Mesendoderm (in vitro differentiated cells): Measurements from ENCODE around the gene RHOA.
"Not testable (repeated sequence)": the region's sequence is repeated elsewhere in the genome, so short reads cannot be mapped to it uniquely, and the experiment has no call there.

ENCODE experiments used
- DNase-seq: peaks from one replicate; pipeline ENCODE4 v3.0.0; 2013
- H2AK5ac ChIP-seq: 2 replicates; pipeline ENCODE4 v1.6.1; 2013; ENCODE audit warnings: low read length, inconsistent platforms
- H2BK120ac ChIP-seq: 2 replicates; pipeline ENCODE4 v1.6.1; 2013; ENCODE audit warnings: low read depth, mild to moderate bottlenecking, low read length, moderate library complexity, mixed read lengths
- H2BK15ac ChIP-seq: replicated peaks from 2 replicates; pipeline ENCODE4 v1.6.1; 2013; ENCODE audit warnings: low read depth, mild to moderate bottlenecking, moderate library complexity
- H2BK5ac ChIP-seq: 2 replicates; pipeline ENCODE4 v1.6.1; 2013; ENCODE audit warnings: low read length, inconsistent platforms
- H3K18ac ChIP-seq: 2 replicates; pipeline ENCODE4 v1.6.1; 2013; ENCODE audit warnings: mild to moderate bottlenecking, low read length, mixed read lengths
- H3K23ac ChIP-seq: one replicate; pipeline ENCODE4 v1.6.1; 2013; ENCODE audit warnings: low read length
- H3K27ac ChIP-seq: 2 replicates; pipeline ENCODE4 v1.5.1; 2013; ENCODE audit warnings: low read depth, mild to moderate bottlenecking, inconsistent platforms, low read length, moderate library complexity
- H3K27me3 ChIP-seq: 2 replicates; pipeline ENCODE4 v1.6.1; 2013; ENCODE audit warnings: low read length, control low read depth, mild to moderate bottlenecking, inconsistent platforms; ENCODE audit not compliant: insufficient read depth, poor library complexity
- H3K36me3 ChIP-seq: 2 replicates; pipeline ENCODE4 v1.6.1; 2013; ENCODE audit warnings: low read length, inconsistent platforms; ENCODE audit not compliant: control insufficient read depth, insufficient read depth
- H3K4ac ChIP-seq: one replicate; pipeline ENCODE4 v1.6.1; 2013; ENCODE audit warnings: low read depth, mild to moderate bottlenecking, low read length, moderate library complexity
- H3K4me1 ChIP-seq: 2 replicates; pipeline ENCODE4 v1.6.1; 2013; ENCODE audit warnings: low read depth, low read length, inconsistent platforms; ENCODE audit not compliant: control insufficient read depth
- H3K4me2 ChIP-seq: 2 replicates; pipeline ENCODE4 v1.6.1; 2013; ENCODE audit warnings: low read length
- H3K4me3 ChIP-seq: 2 replicates; pipeline ENCODE4 v1.5.1; 2013; ENCODE audit warnings: mild to moderate bottlenecking, low read length
- H3K56ac ChIP-seq: one replicate; pipeline ENCODE4 v1.6.1; 2013; ENCODE audit warnings: low read length
- H3K79me1 ChIP-seq: 2 replicates; pipeline ENCODE4 v1.6.1; 2013; ENCODE audit warnings: low read length, inconsistent platforms
- H3K79me2 ChIP-seq: 2 replicates; pipeline ENCODE4 v1.6.1; 2013; ENCODE audit warnings: mild to moderate bottlenecking, low read length; ENCODE audit not compliant: control insufficient read depth, insufficient read depth
- H3K9ac ChIP-seq: 2 replicates; pipeline ENCODE4 v1.6.1; 2013; ENCODE audit warnings: low read length, inconsistent platforms
- H4K5ac ChIP-seq: one replicate; pipeline ENCODE4 v1.6.1; 2013; ENCODE audit warnings: low read length
- H4K8ac ChIP-seq: one replicate; pipeline ENCODE4 v1.6.1; 2013; ENCODE audit warnings: low read depth, mild to moderate bottlenecking, control low read depth, low read length, moderate library complexity
- WGBS: extraction: QIAGEN DNeasy Blood & Tissue Kit; methylation state at CpG from one replicate; pipeline ENCODE4 v1.1.7; 2013; ENCODE audit warnings: low lambda C conversion rate, missing lambda C conversion rate; ENCODE audit not compliant: insufficient coverage; ENCODE audit errors: extremely low coverage; 5-methylcytosine and 5-hydroxymethylcytosine counted together

Gene RHOA

GRCh38 chr3:49351521-49352011 is 60.2 kb downstream of the RHOA start:
- Histone ChIP-seq H3K27me3 (no peaks in the 10 kb centered on the region), H2BK5ac (no peak overlapping the region), H4K5ac (no peak overlapping the region), H3K4ac (no peak overlapping the region), H3K4me3 (no peak overlapping the region), H3K4me1 (no peaks in the 10 kb centered on the region), H3K79me1 (peaks cover 2% of the 10 kb centered on the region), H3K27ac (no peak overlapping the region), H2BK120ac (no peak overlapping the region), H2BK15ac (no peak overlapping the region), H4K8ac (no peak overlapping the region), H3K79me2 (peaks cover 2% of the 10 kb centered on the region), H3K4me2 (no peak overlapping the region), H3K36me3 (peaks cover 1% of the 10 kb centered on the region), H3K18ac (no peak overlapping the region), H2AK5ac (no peak overlapping the region), H3K56ac (no peak overlapping the region), H3K9ac (no peak overlapping the region), H3K23ac (no peak overlapping the region)
- no CpG with 5 or more reads among the region's 1 CpG for WGBS
- DNase-seq: peak; percentile 32

GRCh38 chr3:49349348-49350114 is 62.2 kb downstream of the RHOA start:
- no peak overlapping the region for H4K5ac ChIP-seq
- H3K9ac ChIP-seq: no peak overlapping the region
- H3K4ac ChIP-seq: no peak overlapping the region
- no peak overlapping the region for H3K23ac ChIP-seq
- DNase-seq: no peak
- no peak overlapping the region for H2BK15ac ChIP-seq
- H3K18ac ChIP-seq: no peak overlapping the region
- no peak overlapping the region for H3K27ac ChIP-seq
- H3K4me2 ChIP-seq: no peak overlapping the region
- H2AK5ac ChIP-seq: no peak overlapping the region
- no peak overlapping the region for H2BK5ac ChIP-seq
- H2BK120ac ChIP-seq: no peak overlapping the region
- no peak overlapping the region for H3K56ac ChIP-seq
- H3K27me3 ChIP-seq: no peaks in the 10 kb centered on the region
- H3K36me3 ChIP-seq: no peaks in the 10 kb centered on the region
- no peak overlapping the region for H3K4me3 ChIP-seq
- no peaks in the 10 kb centered on the region for H3K4me1 ChIP-seq
- no peaks in the 10 kb centered on the region for H3K79me1 ChIP-seq
- no peak overlapping the region for H4K8ac ChIP-seq
- no CpG with 5 or more reads among the region's 3 CpGs for WGBS
- no peaks in the 10 kb centered on the region for H3K79me2 ChIP-seq

DNA sequence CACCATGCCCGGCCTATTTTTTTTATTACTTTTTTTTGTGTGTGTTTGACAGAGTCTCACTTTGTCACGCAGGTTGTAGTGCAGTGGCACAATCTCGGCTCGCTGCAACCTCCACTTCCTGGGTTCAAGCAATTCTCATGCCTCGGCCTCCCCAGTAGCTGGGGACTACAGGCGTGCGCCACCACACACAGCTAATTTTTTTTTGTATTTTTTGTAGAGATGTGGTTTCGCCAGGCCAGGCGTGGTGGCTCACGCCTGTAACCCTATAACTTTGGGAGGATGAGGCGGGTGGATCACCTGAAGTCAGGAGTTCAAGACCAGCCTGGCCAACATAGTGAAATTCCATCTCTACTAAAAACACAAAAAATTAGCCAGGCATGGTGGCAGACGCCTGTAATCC is 63.4 kb downstream of the RHOA start:
- not testable (repeated sequence) for H3K36me3 ChIP-seq, H3K4me3 ChIP-seq, DNase-seq, H3K27me3 ChIP-seq, H3K4me2 ChIP-seq, H3K9ac ChIP-seq, H2BK15ac ChIP-seq, H4K5ac ChIP-seq, H3K79me2 ChIP-seq, H3K79me1 ChIP-seq, H2BK120ac ChIP-seq, H3K56ac ChIP-seq, H3K4me1 ChIP-seq, H3K4ac ChIP-seq, H2AK5ac ChIP-seq, H3K18ac ChIP-seq, H4K8ac ChIP-seq, H2BK5ac ChIP-seq, H3K23ac ChIP-seq, H3K27ac ChIP-seq
- no CpG with 5 or more reads among the region's 12 CpGs for WGBS

DNA sequence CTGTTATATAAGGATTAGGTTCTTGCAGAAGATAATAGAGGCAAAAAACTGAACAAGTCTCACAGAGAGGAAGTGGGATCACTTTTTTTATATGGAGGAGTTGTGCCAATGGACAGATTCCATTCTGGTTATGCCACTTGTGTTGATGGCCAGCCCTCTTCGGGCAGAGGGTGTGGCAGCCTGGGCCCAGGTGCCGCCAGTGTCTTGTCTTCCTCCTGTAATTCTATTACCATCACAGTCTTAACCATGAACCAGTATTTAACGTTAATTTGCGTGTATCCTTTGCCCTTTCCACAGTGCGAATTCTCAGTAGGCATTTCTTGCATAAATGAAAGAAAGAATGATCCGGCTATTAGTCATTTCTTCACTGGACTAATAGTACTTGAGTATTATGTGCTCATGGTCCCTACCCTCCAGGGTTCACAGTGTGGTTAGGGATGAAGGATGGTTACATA is 65.0 kb downstream of the RHOA start:
- H3K79me1 ChIP-seq: no peaks in the 10 kb centered on the region
- no peak overlapping the region for H3K4ac ChIP-seq
- H3K9ac ChIP-seq: no peak overlapping the region
- H3K27ac ChIP-seq: no peak overlapping the region
- no peaks in the 10 kb centered on the region for H3K4me1 ChIP-seq
- no peak overlapping the region for H3K4me2 ChIP-seq
- no peak overlapping the region for H2BK120ac ChIP-seq
- no CpG with 5 or more reads among the region's 6 CpGs for WGBS
- H2AK5ac ChIP-seq: no peak overlapping the region
- H3K4me3 ChIP-seq: no peak overlapping the region
- no peak overlapping the region for H3K18ac ChIP-seq
- no peaks in the 10 kb centered on the region for H3K36me3 ChIP-seq
- DNase-seq: no peak
- no peak overlapping the region for H3K23ac ChIP-seq
- H2BK15ac ChIP-seq: no peak overlapping the region
- H3K27me3 ChIP-seq: no peaks in the 10 kb centered on the region
- no peak overlapping the region for H4K8ac ChIP-seq
- H4K5ac ChIP-seq: no peak overlapping the region
- no peak overlapping the region for H2BK5ac ChIP-seq
- H3K56ac ChIP-seq: no peak overlapping the region
- H3K79me2 ChIP-seq: no peaks in the 10 kb centered on the region

DNA sequence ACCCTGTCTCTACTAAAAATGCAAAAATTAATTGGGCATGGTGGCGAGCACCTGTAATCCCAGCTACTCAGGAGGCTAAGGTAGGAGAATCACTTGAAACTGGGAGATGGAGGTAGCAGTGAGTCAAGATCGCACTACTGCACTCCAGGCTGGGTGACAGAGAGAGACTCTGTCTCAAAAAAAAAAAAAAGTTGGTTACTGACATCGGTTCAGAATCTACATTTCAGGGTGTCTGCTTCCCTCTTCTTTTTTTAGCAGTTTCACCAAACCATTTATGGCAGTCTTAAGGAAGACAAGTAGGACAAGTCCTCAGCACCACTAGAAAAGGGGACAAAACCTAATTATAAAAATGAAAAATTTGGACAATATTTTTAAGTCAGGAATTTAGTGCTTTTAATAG is 68.6 kb downstream of the RHOA start:
- no peak overlapping the region for H4K8ac ChIP-seq
- H3K79me2 ChIP-seq: peaks cover 2% of the 10 kb centered on the region
- no peaks in the 10 kb centered on the region for H3K36me3 ChIP-seq
- no peak overlapping the region for H2BK5ac ChIP-seq
- no peak overlapping the region for H2BK15ac ChIP-seq
- no peak overlapping the region for H2BK120ac ChIP-seq
- no peak overlapping the region for H3K4me2 ChIP-seq
- no peak for DNase-seq
- no peaks in the 10 kb centered on the region for H3K27me3 ChIP-seq
- H3K9ac ChIP-seq: no peak overlapping the region
- no CpG with 5 or more reads among the region's 3 CpGs for WGBS
- no peak overlapping the region for H3K23ac ChIP-seq
- H3K4ac ChIP-seq: no peak overlapping the region
- no peaks in the 10 kb centered on the region for H3K4me1 ChIP-seq
- no peak overlapping the region for H3K56ac ChIP-seq
- H2AK5ac ChIP-seq: no peak overlapping the region
- H3K79me1 ChIP-seq: peaks cover 1% of the 10 kb centered on the region
- H4K5ac ChIP-seq: no peak overlapping the region
- H3K27ac ChIP-seq: no peak overlapping the region
- no peak overlapping the region for H3K18ac ChIP-seq
- H3K4me3 ChIP-seq: no peak overlapping the region

GRCh38 chr3:49341996-49342395 is 69.8 kb downstream of the RHOA start:
- no peak overlapping the region for H3K23ac ChIP-seq
- H3K27me3 ChIP-seq: no peaks in the 10 kb centered on the region
- no peak overlapping the region for H2BK15ac ChIP-seq
- no peak overlapping the region for H2AK5ac ChIP-seq
- no peaks in the 10 kb centered on the region for H3K4me1 ChIP-seq
- no peak overlapping the region for H3K18ac ChIP-seq
- no CpG with 5 or more reads among the region's 6 CpGs for WGBS
- no peak overlapping the region for H4K8ac ChIP-seq
- no peak overlapping the region for H2BK5ac ChIP-seq
- no peak overlapping the region for H3K4me2 ChIP-seq
- peaks cover 1% of the 10 kb centered on the region for H3K79me1 ChIP-seq
- DNase-seq: no peak
- H2BK120ac ChIP-seq: no peak overlapping the region
- H3K36me3 ChIP-seq: no peaks in the 10 kb centered on the region
- H3K56ac ChIP-seq: no peak overlapping the region
- H3K4me3 ChIP-seq: no peak overlapping the region
- H3K4ac ChIP-seq: no peak overlapping the region
- no peak overlapping the region for H3K9ac ChIP-seq
- H3K79me2 ChIP-seq: peaks cover 2% of the 10 kb centered on the region
- no peak overlapping the region for H4K5ac ChIP-seq
- H3K27ac ChIP-seq: no peak overlapping the region
